SK-N-SH (cell line): ENCODE data around the gene MYCL. TPM values are rescaled to one million over a fixed set of nuclear protein-coding genes. Genes with fewer than 3 reads are reported as not detected.

Source experiments
- CTCF ChIA-PET: fragments of 300-600, 350-600 bp; formaldehyde crosslinking; extraction: SDS; loops from one replicate; lab custom pipeline; 2021; lab: Yijun Ruan, JAX
- POLR2A ChIA-PET: fragments of 350-600 bp; sonication (Branson Sonifier 250); formaldehyde crosslinking; extraction: SDS; loops from one replicate; lab custom pipeline; 2020; ENCODE audit warnings: antibody characterized with exemption, inconsistent platforms; lab: Yijun Ruan, JAX
- DNase-seq: peaks from one replicate; pipeline ENCODE4 v3.0.0; 2012
- H2AFZ ChIP-seq: fragments of 200-600 bp; sonication (generic); 2 replicates; pipeline ENCODE4 v1.8.1; 2016; ENCODE audit warnings: antibody characterized with exemption, mild to moderate bottlenecking, low read depth
- H3F3A ChIP-seq: fragments of 200-600 bp; sonication (generic); replicated peaks from 2 replicates; pipeline ENCODE3; 2016; ENCODE audit warnings: antibody characterized with exemption, mild to moderate bottlenecking; ENCODE audit not compliant: insufficient read depth
- H3K27ac ChIP-seq, 2 experiments: fragments of 200-500 bp in 1 of 2; fragments of 200-600 bp in 1 of 2; sonication (Bioruptor generic) in 1 of 2; sonication (generic), shearing (Covaris generic) in 1 of 2; 2 replicates each; pipeline versions ENCODE4 v1.5.1 to v1.6.1; 2014 to 2016; ENCODE audit warnings: low read depth in 2 of 2, inconsistent platforms in 1 of 2, low read length in 1 of 2, mild to moderate bottlenecking in 1 of 2, mixed read lengths in 1 of 2
- H3K27me3 ChIP-seq: fragments of 200-600 bp; sonication (generic), shearing (Covaris generic); 2 replicates; pipeline ENCODE4 v1.6.1; 2016; ENCODE audit warnings: mixed run types; ENCODE audit not compliant: insufficient read depth
- H3K36me3 ChIP-seq, 2 experiments: fragments of 200-500 bp in 1 of 2; fragments of 200-600 bp in 1 of 2; sonication (Bioruptor generic) in 1 of 2; sonication (generic) in 1 of 2; replicated peaks in 1 of 2; 2 replicates each; pipeline versions ENCODE3 to v1.5.1; 2014 to 2016; ENCODE audit warnings: low read length in 1 of 2, mild to moderate bottlenecking in 1 of 2; ENCODE audit not compliant: insufficient read depth in 2 of 2, control insufficient read depth in 1 of 2
- H3K4me1 ChIP-seq, 2 experiments: fragments of 200-500 bp in 1 of 2; fragments of 200-600 bp in 1 of 2; sonication (Bioruptor generic) in 1 of 2; sonication (generic), shearing (Covaris generic) in 1 of 2; 2 replicates each; pipeline versions ENCODE4 v1.5.1 to v1.6.1; 2014 to 2016; ENCODE audit warnings: low read depth in 1 of 2, low read length in 1 of 2, mixed run types in 1 of 2; ENCODE audit not compliant: insufficient read depth in 2 of 2, control insufficient read depth in 1 of 2
- H3K4me2 ChIP-seq: fragments of 200-600 bp; sonication (generic), shearing (Covaris generic); 2 replicates; pipeline ENCODE4 v1.6.1; 2017; ENCODE audit warnings: mixed run types
- H3K4me3 ChIP-seq, 2 experiments: fragments of 200-500 bp in 1 of 2; fragments of 200-600 bp in 1 of 2; sonication (Bioruptor generic) in 1 of 2; sonication (generic), shearing (Covaris generic) in 1 of 2; 2 replicates each; pipeline versions ENCODE4 v1.5.1 to v1.8.1; 2014 to 2016; ENCODE audit warnings: low read depth in 2 of 2, inconsistent platforms in 1 of 2, low read length in 1 of 2, mild to moderate bottlenecking in 1 of 2, mixed read lengths in 1 of 2, moderate library complexity in 1 of 2
- H3K79me2 ChIP-seq: fragments of 200-600 bp; sonication (generic); 2 replicates; pipeline ENCODE4 v1.8.1; 2017; ENCODE audit warnings: mild to moderate bottlenecking; ENCODE audit not compliant: insufficient read depth
- H3K9ac ChIP-seq: fragments of 200-600 bp; sonication (generic); 2 replicates; pipeline ENCODE4 v1.6.1; 2017; ENCODE audit warnings: mixed run types
- H3K9me2 ChIP-seq: fragments of 200-600 bp; sonication (generic); 2 replicates; pipeline ENCODE4 v1.6.1; 2017; ENCODE audit warnings: mixed run types
- H3K9me3 ChIP-seq: fragments of 200-600 bp; sonication (generic); 2 replicates; pipeline ENCODE4 v1.6.1; 2017; ENCODE audit warnings: mixed run types, mild to moderate bottlenecking, moderate library complexity
- H4K20me1 ChIP-seq: fragments of 200-600 bp; sonication (generic); 2 replicates; pipeline ENCODE4 v1.6.1; 2017; ENCODE audit warnings: mild to moderate bottlenecking, mixed run types; ENCODE audit not compliant: insufficient read depth
- CTCF ChIP-seq: fragments of 200-600 bp; sonication (generic); IDR thresholded peaks from 2 replicates; pipeline ENCODE4 v1.6.1; 2017; ENCODE audit warnings: antibody characterized with exemption, mild to moderate bottlenecking, moderate library complexity
- ELF1 ChIP-seq: IDR thresholded peaks from 2 replicates; pipeline ENCODE4 v1.4.0; 2012
- EZH2phosphoT487 ChIP-seq: fragments of 200-600 bp; sonication (generic); IDR thresholded peaks from 2 replicates; pipeline ENCODE4 v1.6.1; 2017; ENCODE audit warnings: low read depth, mixed run types, mild to moderate bottlenecking, antibody characterized with exemption, moderate library complexity, borderline replicate concordance
- FOSL2 ChIP-seq: IDR thresholded peaks from 2 replicates; pipeline ENCODE4 v1.4.0; 2012; ENCODE audit warnings: low read depth, mild to moderate bottlenecking, moderate library complexity, borderline replicate concordance
- FOXJ3 ChIP-seq: sonication (generic); formaldehyde crosslinking; IDR thresholded peaks from 2 replicates; pipeline ENCODE4 v1.5.1; 2020; ENCODE audit warnings: mild to moderate bottlenecking, missing genetic modification reagents
- GABPA ChIP-seq: IDR thresholded peaks from 2 replicates; pipeline ENCODE4 v1.4.0; 2012; ENCODE audit warnings: low read depth, mild to moderate bottlenecking
- GATA2 ChIP-seq: sonication (generic); formaldehyde crosslinking; IDR thresholded peaks from 2 replicates; pipeline ENCODE4 v1.5.0; 2020; ENCODE audit warnings: mild to moderate bottlenecking, missing genetic modification reagents
- MAX ChIP-seq: IDR thresholded peaks from 2 replicates; pipeline ENCODE4 v1.4.0; 2012; ENCODE audit warnings: low read depth
- POLR2AphosphoS5 ChIP-seq: IDR thresholded peaks from 2 replicates; pipeline ENCODE4 v1.6.1; 2012; ENCODE audit warnings: low read depth, low read length
- RCOR1 ChIP-seq: fragments of 150-350 bp; IDR thresholded peaks from 2 replicates; pipeline ENCODE4 v1.6.1; 2017; ENCODE audit warnings: antibody characterized with exemption, low read length
- REST ChIP-seq: IDR thresholded peaks from 2 replicates; pipeline ENCODE4 v1.6.1; 2012; ENCODE audit warnings: mild to moderate bottlenecking, low read depth, low read length, moderate library complexity
- RXRA ChIP-seq: IDR thresholded peaks from 2 replicates; pipeline ENCODE4 v1.4.0; 2012; ENCODE audit warnings: low read depth, mild to moderate bottlenecking, borderline replicate concordance
- SIN3A ChIP-seq: IDR thresholded peaks from 2 replicates; pipeline ENCODE4 v1.6.1; 2012; ENCODE audit warnings: low read depth, mild to moderate bottlenecking, low read length, moderate library complexity, borderline replicate concordance
- SMC3 ChIP-seq: IDR thresholded peaks from 2 replicates; pipeline ENCODE4 v1.6.1; 2012; ENCODE audit warnings: low read depth, low read length, improper control_type of control experiment
- TAF1 ChIP-seq: IDR thresholded peaks from 2 replicates; pipeline ENCODE4 v1.6.1; 2012; ENCODE audit warnings: low read depth, mild to moderate bottlenecking, low read length, moderate library complexity, borderline replicate concordance
- TCF12 ChIP-seq: IDR thresholded peaks from 2 replicates; pipeline ENCODE4 v1.4.0; 2012
- TEAD4 ChIP-seq: IDR thresholded peaks from 2 replicates; pipeline ENCODE4 v1.4.0; 2012; ENCODE audit warnings: mild to moderate bottlenecking, borderline replicate concordance; ENCODE audit not compliant: insufficient read depth
- USF1 ChIP-seq: IDR thresholded peaks from 2 replicates; pipeline ENCODE4 v1.4.0; 2012; ENCODE audit warnings: low read depth, borderline replicate concordance
- USF2 ChIP-seq: fragments of 150-350 bp; IDR thresholded peaks from 2 replicates; pipeline ENCODE4 v1.6.1; 2017; ENCODE audit warnings: antibody characterized with exemption, low read length, low read depth, borderline replicate concordance
- YY1 ChIP-seq: IDR thresholded peaks from 2 replicates; pipeline ENCODE4 v1.4.0; 2012; ENCODE audit warnings: low read depth, mild to moderate bottlenecking
- WGBS: methylation state at CpG from one replicate; pipeline ENCODE4 v1.1.6; 2017; ENCODE audit warnings: low lambda C conversion rate; 5-methylcytosine and 5-hydroxymethylcytosine counted together
- polyA plus RNA-seq, 3 experiments: library from polyadenylated mRNA; depleted of rRNA; stranded (reverse); fragments of >200 nt; gene quantifications; 2 replicates each; pipeline ENCODE4 v1.2.3, GENCODE V29; 2012

MYCL gene
- polyA plus RNA-seq, 1 of the 3 experiments (the other 2 are of a cell fraction) = 0.48 TPM

GRCh38 chr1:39947260-39947659 lies 45.5 kb upstream of the MYCL start:
- Histone ChIP-seq H3K4me3 (no peak overlapping the region), H3K27ac (no peak overlapping the region), H3K9me3 (no peaks in the 10 kb centered on the region), H3F3A (no peaks in the 10 kb centered on the region), H3K79me2 (no peaks in the 10 kb centered on the region), H3K27me3 (no peaks in the 10 kb centered on the region), H2AFZ (no peak overlapping the region), H3K4me1 (peaks cover 0 to under 1% of the 10 kb centered on the region in 2 experiments; a peak in 1 of 4 replicates), H3K9ac (no peak overlapping the region), H3K4me2 (no peak overlapping the region), H4K20me1 (no peaks in the 10 kb centered on the region), H3K9me2 (no peaks in the 10 kb centered on the region), H3K36me3 (no peaks in the 10 kb centered on the region)
- ChIA-PET CTCF (interaction anchor here (1.0 kb wide), 2 partner anchors 12 to 28 kb away, joined by 3 read pairs; no protein-coding TSS in a partner anchor), POLR2A (no interaction called here)
- DNase-seq = no peak
- 64% methylated on average over 4 of the region's 4 CpGs for whole genome bisulfite sequencing
- no peak for TF ChIP-seq FOXJ3 (CRISPR knock-in tag)
- TF ChIP-seq GABPA = no peak
- no peak for TF ChIP-seq RCOR1
- TF ChIP-seq SMC3 = no peak
- no peak for TF ChIP-seq RXRA
- no peak for TF ChIP-seq TEAD4
- no peak for TF ChIP-seq SIN3A
- no peak for TF ChIP-seq EZH2phosphoT487
- no peak for TF ChIP-seq USF1
- TF ChIP-seq CTCF = no peak
- no peak for TF ChIP-seq TAF1

- no peaks in the 10 kb centered on the region for H3K9me2 ChIP-seq
- DNase-seq = no peak
- no peaks in the 10 kb centered on the region for H3F3A ChIP-seq
- WGBS = 85% methylated on average over 4 of the region's 4 CpGs
- no peak overlapping the region for H3K27ac ChIP-seq
- H3K4me3 ChIP-seq = no peak overlapping the region
- no peaks in the 10 kb centered on the region for H4K20me1 ChIP-seq
- POLR2A ChIA-PET = no interaction called here
- no peaks in the 10 kb centered on the region for H3K9me3 ChIP-seq
- no peak overlapping the region for H2AFZ ChIP-seq
- CTCF ChIA-PET = interaction anchor here (1.4 kb wide), 1 partner anchor 87 kb away, joined by 3 read pairs; no protein-coding TSS in a partner anchor
- no peak overlapping the region for H3K9ac ChIP-seq
- no peaks in the 10 kb centered on the region for H3K4me1 ChIP-seq
- H3K36me3 ChIP-seq = no peaks in the 10 kb centered on the region
- H3K4me2 ChIP-seq = no peak overlapping the region
- no peaks in the 10 kb centered on the region for H3K27me3 ChIP-seq
- no peaks in the 10 kb centered on the region for H3K79me2 ChIP-seq
- TF ChIP-seq FOXJ3 (CRISPR knock-in tag) (no peak), USF2 (no peak), MAX (no peak), FOSL2 (no peak), REST (no peak), RCOR1 (no peak), GATA2 (no peak), YY1 (no peak), TCF12 (no peak), USF1 (no peak), POLR2AphosphoS5 (no peak), EZH2phosphoT487 (no peak), ELF1 (no peak)
These were observed 44.5 kb upstream of the MYCL start for GRCh38 chr1:39946216-39946615.
